IPS-11a (cell line): ENCODE data around the gene ELMOD2.
"Not testable (repeated sequence)": the region's sequence is repeated elsewhere in the genome, so short reads cannot be mapped to it uniquely, and the experiment has no call there.

Experiments used
- H3K4me3 ChIP-seq: one replicate; pipeline ENCODE4 v1.5.1; 2013; ENCODE audit warnings: low read depth, low read length, control low read depth

Gene ELMOD2, protein sequence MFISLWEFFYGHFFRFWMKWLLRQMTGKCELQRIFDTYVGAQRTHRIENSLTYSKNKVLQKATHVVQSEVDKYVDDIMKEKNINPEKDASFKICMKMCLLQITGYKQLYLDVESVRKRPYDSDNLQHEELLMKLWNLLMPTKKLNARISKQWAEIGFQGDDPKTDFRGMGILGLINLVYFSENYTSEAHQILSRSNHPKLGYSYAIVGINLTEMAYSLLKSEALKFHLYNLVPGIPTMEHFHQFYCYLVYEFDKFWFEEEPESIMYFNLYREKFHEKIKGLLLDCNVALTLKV

DNA sequence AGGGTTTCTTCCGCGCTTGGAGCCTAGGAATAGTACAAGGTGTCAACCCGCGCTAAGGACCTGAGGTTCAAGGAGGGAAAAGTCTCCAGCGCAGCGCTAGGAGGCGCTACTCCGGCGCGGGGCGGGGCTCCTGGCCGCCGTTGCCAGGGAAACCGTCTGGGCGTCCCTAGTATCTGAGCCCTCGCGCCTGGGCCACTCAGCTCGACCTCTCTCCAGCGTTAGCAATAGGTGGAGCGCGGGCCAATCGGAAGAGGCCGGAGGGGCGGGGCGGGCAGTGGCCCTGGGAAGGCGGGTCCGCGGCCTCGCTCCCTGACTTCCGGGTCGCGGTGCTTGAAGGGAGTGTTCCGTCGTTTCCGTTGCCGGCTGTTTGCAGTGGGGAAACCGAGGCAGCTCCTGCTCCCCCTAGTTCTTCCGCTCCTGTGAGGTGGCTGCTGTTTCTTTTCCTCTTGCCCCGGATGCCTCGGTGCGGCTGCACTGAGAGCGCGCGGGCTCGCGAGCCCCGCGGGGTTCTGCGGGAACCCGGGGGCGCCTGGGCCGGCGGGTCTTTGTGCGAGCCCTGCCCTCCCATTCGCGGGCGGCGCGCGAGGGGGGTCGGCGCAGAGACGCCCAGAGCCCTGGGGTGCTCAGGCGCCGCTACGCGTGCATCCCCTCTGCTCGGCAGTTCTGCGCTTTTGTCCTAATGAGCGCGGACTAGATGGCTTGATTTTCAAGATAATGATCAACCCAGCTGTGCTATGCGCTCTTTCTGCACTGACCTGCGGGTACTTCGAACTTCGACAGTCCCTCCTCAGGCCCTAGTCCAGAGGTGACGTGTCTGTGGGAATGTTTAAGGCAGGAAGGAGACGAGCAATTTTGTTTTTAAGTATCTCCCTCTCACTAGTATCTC is at the start of gene ELMOD2:
Gene ELMOD2 (plus strand): TSS at position 312 of the 886 bp plus-strand sequence. CDS start 1,261 bp downstream, outside the sequence.
- H3K4me3 ChIP-seq, result peak within 1 kb of the TSS; percentile 76

DNA sequence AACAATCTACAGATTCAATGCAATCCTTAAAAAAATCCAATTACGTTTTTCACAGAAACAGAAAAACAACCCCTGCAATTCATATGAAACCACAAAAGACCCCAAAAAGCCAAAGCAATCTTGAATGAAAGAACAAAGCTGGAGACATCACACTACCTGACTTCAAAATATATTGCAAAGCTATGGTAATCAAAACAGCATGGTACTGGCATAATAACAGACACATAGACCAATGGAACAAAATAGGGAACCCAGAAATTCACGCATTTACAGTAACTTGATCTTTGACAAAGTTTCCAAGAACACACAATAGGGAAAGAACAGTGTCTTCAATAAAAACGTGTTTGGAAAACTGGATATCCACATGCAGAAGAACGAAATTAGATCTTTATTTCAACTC is 40.5 kb upstream of the ELMOD2 start:
- no peak overlapping the region for H3K4me3 ChIP-seq

DNA sequence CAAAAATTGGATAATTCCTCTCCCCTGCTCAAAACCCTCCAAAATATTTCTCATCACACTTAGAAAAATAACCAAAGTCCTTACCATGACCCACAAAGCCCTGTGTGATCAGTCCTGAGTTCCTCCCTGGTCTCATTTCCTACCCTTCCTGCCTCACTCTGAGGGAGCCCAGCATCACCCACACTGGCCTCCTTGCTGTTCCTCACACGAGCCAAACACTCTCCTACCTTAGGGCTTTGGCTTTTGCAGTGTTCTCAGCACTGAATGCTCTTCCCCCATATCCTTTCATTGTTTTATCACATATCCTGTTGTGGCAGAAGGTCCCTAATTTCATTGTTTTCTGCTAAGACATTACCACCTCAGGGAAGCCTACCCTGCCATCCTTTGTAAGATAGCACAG is 38.0 kb upstream of the ELMOD2 start:
- H3K4me3 ChIP-seq, result no peak overlapping the region

DNA sequence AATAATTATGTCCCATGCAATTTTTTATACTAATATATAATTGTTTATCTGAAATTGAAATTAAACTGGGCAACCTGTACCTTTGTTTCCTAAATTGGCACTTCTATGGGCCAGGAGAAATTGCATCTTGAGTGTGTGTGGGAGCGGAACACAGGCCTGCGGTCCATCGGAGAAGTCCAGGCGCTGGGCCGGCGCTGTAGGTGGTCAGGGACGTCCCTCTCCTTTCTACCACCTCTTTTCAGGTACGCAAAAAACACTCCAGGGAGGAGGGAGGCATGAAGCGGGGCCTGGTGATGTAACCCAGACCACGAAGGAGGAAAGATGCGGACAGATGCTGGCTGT is 26.6 kb upstream of the ELMOD2 start:
- H3K4me3 ChIP-seq, result peak overlapping the region; percentile 35

DNA sequence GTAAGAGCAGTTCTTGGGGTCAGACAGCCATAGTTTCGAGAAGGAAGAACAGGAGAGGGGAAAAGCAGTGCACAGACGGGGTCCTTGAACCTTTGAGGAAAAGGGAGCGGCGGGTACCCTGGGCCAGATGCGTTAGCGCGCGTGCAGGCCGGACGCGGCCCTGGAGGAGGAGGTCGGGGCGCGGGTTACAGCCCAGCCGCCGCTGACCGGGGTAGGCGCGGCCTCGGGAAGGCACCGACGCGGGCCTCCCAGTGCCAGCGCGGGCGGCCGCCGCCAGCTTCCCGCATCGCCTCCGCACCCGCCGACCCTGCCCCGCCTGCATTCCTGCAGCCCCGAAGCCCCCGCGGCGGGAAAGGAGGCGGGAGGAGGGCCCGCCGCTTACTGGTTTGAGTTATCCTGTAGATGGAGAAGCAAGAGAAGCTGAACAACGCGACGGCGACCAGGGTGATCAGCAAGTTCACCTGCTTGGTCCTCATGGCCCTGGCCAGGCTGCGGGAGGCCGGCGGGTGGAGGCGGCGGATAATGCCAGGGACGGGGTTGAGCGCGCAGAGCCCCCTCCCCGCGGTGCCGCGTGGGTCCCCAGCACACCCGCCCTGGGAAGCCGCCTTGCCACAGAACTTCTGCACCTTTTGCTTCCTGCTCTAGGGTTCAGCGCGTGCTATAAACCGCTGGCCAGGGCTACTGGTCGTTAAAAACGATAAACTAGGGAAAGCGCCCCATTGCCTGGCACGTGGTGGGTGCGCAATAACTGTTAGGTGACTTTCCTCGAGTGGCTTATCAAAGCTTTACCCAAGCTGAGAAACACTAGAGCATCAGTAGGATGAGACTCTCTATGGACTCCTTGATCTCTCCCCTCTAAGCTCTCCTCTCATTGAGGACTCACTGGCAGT is 26.0 kb upstream of the ELMOD2 start, which contains the start of gene MGAT4D:
Gene MGAT4D (minus strand): TSS at position 547 of the 890 bp plus-strand sequence. CDS start 71 bp downstream, at position 476.
- H3K4me3 ChIP-seq, result peak within 1 kb of the TSS; percentile 35

DNA sequence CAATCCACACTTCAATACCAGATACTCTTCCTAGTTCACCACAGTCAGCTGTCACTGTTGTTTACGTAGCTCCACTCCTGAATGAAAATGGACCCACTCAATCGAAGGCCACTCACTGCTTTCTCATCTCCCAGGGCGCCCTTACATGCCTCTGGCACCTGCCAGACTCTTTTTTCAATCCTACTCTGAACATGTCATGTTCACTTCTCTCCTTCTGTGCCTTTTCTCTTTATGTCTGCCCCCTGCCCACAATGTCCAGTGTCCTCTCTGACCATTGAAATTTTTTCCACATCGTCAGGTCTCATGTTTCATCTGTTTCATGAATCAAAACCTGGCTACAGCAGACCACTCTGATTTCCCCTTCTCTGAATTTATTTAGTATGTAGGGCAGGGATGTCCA is 24.6 kb upstream of the ELMOD2 start:
- no peak overlapping the region for H3K4me3 ChIP-seq

DNA sequence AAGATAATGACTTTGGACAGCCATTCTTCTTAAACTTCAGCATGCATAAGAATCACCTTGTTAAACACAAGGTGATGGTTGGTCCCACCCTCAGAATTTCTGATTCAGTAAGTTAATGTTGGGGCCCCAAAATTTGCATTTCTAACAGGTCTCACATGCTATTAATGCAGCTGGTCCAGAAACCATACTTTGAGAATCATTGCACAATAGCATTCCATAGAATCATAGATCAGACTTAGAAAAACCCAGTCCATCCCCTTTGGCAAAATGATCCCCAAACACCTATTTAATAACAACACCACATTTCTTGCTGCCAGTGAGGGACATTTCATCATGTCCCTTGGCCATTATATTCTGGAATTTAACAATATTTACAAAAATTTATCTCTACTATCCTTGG is 19.7 kb upstream of the ELMOD2 start:
- H3K4me3 ChIP-seq, result no peak overlapping the region

DNA sequence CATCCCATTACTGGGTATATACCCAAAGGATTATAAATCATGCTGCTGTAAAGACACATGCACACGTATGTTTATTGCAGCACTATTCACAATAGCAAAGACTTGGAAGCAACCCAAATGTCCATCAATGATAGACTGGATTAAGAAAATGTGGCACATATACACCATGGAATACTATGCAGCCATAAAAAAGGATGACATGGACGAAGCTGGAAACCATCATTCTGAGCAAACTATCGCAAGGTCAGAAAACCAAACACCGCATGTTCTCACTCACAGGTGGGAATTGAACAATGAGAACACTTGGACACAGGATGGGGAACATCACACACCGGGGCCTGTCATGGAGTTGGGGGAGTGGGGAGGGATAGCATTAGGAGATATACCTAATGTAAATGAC is 10.2 kb upstream of the ELMOD2 start:
- not testable (repeated sequence) for H3K4me3 ChIP-seq

DNA sequence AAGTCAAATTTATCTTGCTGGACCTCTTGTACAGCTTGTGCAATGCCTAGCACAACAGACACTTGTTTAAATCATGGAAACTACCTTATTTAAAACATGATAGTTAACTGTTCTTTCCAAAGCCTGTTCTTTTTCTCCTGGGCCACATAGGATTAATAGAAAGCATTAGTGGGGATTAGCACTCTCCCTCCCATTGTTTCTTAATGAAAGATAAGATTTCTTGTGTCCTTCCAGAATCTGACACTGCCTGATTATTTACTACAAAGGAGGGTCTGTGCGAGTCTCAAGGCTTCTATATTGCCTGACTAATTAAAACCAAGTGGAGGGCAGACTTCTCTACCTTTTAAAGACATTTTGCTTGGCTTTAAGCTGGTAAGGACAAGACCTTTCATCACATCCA is 8.5 kb upstream of the ELMOD2 start:
- H3K4me3 ChIP-seq, result no peak overlapping the region

DNA sequence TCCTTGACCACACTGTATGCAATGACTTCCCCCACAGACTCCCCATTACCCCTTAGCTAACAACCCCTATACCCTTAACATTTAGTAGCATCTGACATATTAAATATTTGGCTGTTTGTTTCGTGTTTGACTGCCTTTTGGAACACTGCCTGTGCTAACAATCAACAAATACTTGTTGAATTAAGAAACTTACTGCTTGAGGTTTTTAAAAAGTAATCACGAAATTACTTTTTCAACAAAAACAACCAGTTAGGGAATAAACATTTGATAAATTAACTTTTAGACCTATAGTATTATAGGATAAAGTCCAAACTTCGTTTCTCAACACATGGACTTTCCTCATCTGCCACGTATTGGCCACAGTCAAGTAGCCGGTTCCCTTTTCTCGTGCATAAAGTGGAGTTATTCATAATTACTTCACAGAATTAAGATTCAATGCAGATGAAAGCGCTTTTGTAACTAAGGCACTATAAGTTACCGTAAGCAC is 555 bp upstream of the ELMOD2 start:
- no peak overlapping the region for H3K4me3 ChIP-seq

DNA sequence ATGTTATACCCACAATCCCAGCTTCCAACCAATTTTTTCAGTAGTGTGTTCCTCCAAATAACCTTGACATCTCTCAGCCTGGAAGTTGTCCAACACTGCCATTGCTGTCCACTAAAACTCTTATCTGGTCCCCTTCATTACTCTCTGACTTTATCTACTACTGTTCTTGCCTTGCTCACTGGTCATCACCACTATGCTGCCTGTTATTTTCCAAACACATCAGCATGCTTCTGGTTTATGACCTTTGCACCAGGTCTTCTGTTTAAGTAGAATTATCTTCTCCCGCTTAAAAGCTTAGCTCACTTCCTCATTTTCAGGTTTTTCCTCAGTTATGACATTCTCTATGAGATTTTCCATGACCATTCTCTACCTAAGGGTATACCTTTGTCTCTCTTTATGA is 5.5 kb downstream of the ELMOD2 start:
- no peak overlapping the region for H3K4me3 ChIP-seq

DNA sequence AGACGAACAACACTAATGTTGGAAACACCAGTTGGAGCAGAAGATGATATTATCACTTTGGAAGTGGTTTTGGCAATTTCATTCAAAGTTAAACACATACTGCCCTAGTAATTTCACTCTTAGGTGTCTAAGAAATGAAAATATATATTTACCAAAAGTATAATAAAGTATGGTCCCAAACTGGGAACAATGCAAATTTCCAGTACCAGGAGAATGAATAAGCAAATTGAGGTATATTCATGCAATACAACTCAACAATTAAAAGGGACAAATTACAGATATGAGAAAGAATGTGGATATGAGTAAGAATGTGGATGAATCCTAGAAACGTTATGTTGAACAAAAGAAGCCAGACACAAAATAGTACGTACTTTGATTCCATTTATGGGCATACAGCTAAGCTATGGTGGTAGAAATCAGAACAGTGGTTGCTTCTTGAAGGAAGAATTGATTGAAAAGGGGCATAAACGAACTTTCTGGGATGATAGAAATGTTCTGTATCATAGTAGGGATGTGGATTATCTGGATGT is 10.0 kb downstream of the ELMOD2 start:
- H3K4me3 ChIP-seq, result no peak overlapping the region

DNA sequence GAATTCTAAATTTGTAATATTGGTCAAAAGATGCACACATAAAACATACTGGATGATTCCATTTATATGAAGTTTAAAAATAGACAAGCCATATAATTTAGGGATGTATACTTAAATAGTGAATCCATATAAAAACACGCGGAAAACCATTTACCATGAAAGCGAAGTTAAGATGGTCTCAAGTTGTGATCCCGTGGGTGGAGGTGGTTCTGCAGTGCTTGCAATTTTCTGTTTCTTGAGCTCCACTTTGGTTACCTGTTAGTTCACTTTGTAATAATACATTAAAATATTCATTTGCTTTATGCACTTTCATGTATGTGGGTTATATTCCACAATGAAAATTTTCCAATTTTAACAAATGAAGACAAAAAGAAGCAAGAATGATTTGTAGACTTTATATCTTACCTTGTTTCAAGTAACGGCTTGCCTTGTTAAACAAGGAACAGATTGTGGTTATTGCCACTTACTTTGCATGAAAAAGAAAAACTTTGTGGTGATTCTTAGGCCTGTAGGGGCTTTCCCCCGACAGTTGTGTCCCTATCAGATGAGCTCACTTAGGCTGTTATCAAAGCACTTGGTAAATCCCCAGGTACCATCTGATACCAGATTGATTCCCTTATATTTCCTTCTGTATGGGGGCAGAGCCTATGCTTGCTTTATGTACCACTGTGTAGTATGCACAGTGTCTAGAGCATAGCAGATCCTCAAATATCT is 32.6 kb downstream of the ELMOD2 start:
- H3K4me3 ChIP-seq, result no peak overlapping the region

DNA sequence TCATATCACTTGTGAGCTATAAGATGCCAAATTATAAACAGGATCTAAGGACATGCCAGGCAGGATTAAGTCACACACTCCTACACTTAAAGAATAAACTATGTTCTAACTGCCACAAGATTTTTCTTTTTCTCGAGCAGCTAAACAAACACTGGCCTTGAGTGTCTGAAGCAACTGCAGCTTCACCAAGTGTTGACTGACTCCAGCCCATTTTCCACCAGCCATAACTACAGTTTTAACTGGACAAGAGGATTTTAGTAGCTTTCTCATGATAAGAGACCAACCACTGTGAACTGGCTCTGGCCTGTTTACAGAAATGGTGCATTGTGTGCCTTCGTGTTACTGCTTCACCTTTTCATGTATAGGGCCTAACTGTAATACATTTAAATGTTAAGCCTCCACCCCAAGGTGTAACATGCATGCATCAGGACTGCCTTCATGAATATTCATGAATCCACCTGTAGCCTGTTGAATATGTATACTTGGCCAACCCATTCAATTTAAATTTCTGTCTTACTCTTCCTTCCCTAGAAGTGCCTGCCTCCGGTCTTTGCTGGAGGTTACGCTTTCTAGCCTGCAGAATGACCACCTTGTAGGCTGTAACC is 34.0 kb downstream of the ELMOD2 start:
- no peak overlapping the region for H3K4me3 ChIP-seq

DNA sequence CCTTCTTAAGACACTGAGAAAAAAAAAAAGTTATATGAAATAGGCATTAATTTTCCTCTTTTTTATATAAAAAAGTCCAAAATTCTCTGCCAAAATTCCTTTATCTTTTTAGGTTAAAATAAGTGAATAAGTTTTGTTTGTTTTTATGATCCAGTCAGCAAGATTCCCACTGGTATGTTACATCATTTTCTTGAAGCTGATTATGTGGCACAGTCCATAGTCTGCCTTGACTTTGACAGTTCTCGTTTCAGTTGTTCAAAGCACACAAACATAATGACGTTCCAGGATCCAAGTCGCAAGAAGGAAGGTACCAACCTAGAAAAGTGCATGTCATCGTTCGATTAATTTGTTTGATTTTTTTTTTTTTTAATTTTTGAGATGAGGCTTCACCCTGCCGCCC is 35.7 kb downstream of the ELMOD2 start:
- no peak overlapping the region for H3K4me3 ChIP-seq

DNA sequence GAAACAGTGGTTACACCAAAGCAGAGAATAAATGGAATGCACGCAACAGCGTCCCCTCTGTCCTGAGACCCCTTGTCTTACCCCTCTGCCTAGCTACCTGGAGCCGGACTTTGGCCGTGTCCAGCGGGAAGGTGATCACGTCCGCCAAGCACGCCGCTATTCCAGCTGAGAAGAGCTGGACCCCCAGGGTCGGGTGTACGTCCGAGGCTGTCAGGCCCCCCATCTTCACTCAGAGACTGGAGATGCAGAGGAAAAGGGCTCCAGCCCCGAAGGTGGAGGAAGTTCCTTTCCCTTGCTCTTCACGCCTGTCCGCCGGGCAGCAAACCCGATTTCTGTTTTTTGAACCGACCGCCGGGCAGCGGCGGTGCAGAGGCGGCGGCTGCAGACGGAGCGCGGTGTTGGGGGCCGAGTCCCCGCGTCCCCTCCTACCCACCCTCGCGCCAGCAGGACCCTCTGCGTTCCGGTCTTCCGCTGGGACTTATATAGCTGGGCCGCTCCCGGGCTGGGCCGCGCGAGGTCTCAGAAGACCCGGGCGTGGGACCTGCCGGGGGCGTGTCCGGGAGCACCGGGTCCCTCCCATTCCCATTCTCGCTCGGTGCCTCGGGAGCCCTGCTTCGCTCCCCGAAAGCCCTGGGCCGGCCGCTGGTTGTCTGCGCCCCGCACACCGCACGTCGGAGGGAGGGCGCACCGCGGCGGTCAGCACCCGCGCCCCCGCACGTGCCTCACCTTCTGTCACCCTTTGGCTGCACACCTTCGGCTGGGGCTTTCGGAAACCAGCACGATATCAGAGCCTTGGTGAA is 44.7 kb downstream of the ELMOD2 start, which contains the start of gene UCP1:
Gene UCP1 (minus strand): TSS at position 455 of the 800 bp plus-strand sequence. CDS start 232 bp downstream, at position 223.
- H3K4me3 ChIP-seq, result peak within 1 kb of the TSS; percentile 50

DNA sequence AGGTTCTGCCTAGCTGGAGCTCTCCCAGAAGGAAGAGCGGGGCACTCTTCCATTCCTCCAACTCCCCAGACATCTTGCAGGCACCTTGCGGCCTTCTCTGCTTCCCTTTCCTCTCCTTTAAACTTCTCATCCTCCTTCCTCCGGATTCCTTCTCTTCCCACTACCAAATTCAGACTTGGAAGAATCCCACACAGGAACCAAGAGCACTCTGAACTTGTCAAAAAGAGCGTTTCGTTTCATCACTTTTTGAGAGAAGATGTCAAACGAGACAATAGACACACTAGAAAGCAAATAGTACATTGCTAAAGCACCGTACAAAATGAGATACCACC is 45.3 kb downstream of the ELMOD2 start:
- H3K4me3 ChIP-seq, result peak overlapping the region; percentile 50

DNA sequence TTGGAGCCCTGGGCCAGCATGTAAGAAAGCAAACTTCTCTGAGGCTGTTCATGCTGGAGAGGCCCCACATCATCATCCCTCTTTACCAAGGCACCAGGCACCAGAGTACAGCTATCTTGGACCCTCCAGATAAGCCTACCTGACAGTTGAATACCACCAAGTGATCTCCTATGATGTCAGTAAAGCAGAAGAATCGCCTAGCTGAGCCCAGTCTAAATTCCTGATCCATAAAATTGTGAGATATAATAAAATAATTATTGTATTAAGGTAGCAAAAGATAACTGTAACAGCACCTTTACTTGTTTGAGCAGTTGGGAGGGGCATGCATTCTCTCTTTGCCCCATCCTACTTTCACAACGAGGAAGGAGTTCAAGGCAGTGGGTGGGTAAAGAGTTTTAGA is 47.7 kb downstream of the ELMOD2 start:
- H3K4me3 ChIP-seq, result no peak overlapping the region

DNA sequence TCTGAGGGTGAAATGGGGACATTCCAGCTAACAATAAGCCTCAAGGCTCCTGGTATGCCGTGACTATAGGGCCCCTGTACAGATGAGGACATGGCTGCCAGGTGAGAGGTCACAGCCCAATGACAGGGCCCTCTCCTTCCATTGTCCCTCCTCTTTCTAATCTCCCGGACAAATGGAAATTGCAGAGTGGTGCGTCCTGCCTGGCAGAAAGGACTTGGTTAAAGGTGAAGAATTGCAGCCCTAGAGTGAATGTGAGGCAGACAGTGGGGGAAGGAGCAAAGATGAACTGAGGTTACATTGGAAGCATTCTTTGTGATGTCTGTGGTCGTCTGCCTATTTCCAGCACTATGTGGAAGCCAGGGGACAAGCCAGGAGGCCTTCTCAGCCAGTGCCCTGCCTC is 51.5 kb downstream of the ELMOD2 start:
- no peak overlapping the region for H3K4me3 ChIP-seq
